ENCODE data around the gene GRN. TPM values are rescaled to one million over a fixed set of nuclear protein-coding genes. Genes with fewer than 3 reads are reported as not detected.
A peak's percentile ranks its signal among the peaks of the same experiment; 100 is the strongest.

GRN gene
- polyA plus RNA-seq, 2 of the 4 experiments (the other 2 are of a cell fraction) = 111 to 197 TPM

GRCh38 chr17:44308865-44309264, 36.2 kb upstream of the GRN start:
- peak in 1 of 2 experiments; percentile 4; a peak in 1 of 6 replicates for ATAC-seq
- Histone ChIP-seq H3K4me1 (peaks cover 15% of the 10 kb centered on the region), H3K4me2 (peak overlapping the region; percentile 96), H3K27ac (no peak overlapping the region), H3K9me3 (no peaks in the 10 kb centered on the region), H3K4me3 (no peak overlapping the region)
- TF ChIP-seq POLR2A (IDR thresholded peaks at IDR 0.05; ENCODE audit: low read length) = no peak
- ChIA-PET POLR2A (interaction anchor here (0.7 to 1.0 kb wide), 3 partner anchors 26 to 87 kb away, joined by 3 to 5 read pairs (median 3); no protein-coding TSS in a partner anchor), CTCF (interaction anchor here (0.6 to 4.5 kb wide), 7 partner anchors 8 to 99 kb away, joined by 3 to 29 read pairs (median 5); partner anchors contain the start of gene SLC25A39)
- FAIRE-seq = no peak
- DNase-seq (ENCODE audit: low read depth in 1 of 2, low spot score in 1 of 2) = no peak
- WGBS (ENCODE audit: missing lambda C conversion rate) = 80% methylated on average over 8 of the region's 15 CpGs

DNA sequence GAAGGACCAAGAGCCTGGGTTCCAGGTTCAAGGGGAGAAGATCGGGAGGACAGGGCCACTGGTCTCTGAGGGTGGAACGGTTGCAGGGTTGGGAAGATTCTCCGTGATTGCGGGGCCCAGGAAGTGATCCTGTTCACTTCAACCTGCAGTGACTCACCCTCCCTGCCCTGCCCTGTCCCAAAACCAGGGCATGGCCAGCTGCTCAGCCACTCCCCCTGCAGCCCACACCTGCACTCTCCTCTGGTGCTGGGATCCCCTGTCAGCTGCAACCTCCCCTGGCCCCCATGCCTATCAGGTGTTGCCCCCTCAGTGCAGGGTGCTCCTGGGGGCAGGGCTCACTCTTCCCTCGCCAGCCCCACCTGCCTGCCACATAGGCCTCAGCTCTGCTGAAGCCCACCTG, 35.6 kb upstream of the GRN start:
- Histone ChIP-seq H3K27ac (no peak overlapping the region), H3K4me1 (peaks cover 15% of the 10 kb centered on the region), H3K4me2 (no peak overlapping the region; the same call in 2 of the 3 replicates), H3K4me3 (no peak overlapping the region), H3K9me3 (no peaks in the 10 kb centered on the region)
- ChIA-PET POLR2A (interaction anchor here (0.9 kb wide), 1 partner anchor 88 kb away, joined by 4 read pairs; no protein-coding TSS in a partner anchor), CTCF (interaction anchor here (0.6 to 4.5 kb wide), 12 partner anchors 9 to 99 kb away, joined by 3 to 31 read pairs (median 4); partner anchors contain the start of gene SLC25A39)
- TF ChIP-seq, protein P1, sequence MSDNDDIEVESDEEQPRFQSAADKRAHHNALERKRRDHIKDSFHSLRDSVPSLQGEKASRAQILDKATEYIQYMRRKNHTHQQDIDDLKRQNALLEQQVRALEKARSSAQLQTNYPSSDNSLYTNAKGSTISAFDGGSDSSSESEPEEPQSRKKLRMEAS (IDR thresholded peaks at IDR 0.05) = no peak
- TF ChIP-seq ZFP36 (IDR thresholded peaks at IDR 0.05; ENCODE audit: borderline replicate concordance, partially characterized antibody) (no peak), FOSL2 (IDR thresholded peaks at IDR 0.05) (no peak), FOSL2 (CRISPR knock-in tag; IDR thresholded peaks at IDR 0.05) (peak; percentile 25; the same call in 1 of the 2 replicates)
- ATAC-seq = peak; percentile 1 to 15; a peak in 1 of 6 replicates
- WGBS (ENCODE audit: missing lambda C conversion rate) = 59% methylated on average over 5 of the region's 5 CpGs
- no peak for FAIRE-seq
- no peak for DNase-seq (ENCODE audit: low read depth in 1 of 2, low spot score in 1 of 2)

- TF ChIP-seq CTCF (IDR thresholded peaks at IDR 0.05) (no peak), ZFP36 (IDR thresholded peaks at IDR 0.05; ENCODE audit: borderline replicate concordance, partially characterized antibody) (no peak), MAFK (IDR thresholded peaks at IDR 0.05; ENCODE audit: partially characterized antibody) (no peak)
- TF ChIP-seq, protein P2, sequence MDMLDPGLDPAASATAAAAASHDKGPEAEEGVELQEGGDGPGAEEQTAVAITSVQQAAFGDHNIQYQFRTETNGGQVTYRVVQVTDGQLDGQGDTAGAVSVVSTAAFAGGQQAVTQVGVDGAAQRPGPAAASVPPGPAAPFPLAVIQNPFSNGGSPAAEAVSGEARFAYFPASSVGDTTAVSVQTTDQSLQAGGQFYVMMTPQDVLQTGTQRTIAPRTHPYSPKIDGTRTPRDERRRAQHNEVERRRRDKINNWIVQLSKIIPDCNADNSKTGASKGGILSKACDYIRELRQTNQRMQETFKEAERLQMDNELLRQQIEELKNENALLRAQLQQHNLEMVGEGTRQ (IDR thresholded peaks at IDR 0.05) = no peak
- DNase-seq (ENCODE audit: low read depth in 1 of 2, low spot score in 1 of 2) = no peak
- H3K9me3 ChIP-seq = no peaks in the 10 kb centered on the region
- H3K4me2 ChIP-seq = no peak overlapping the region
- CTCF ChIA-PET = interaction anchor here (0.6 to 4.5 kb wide), 13 partner anchors 8 to 196 kb away, joined by 3 to 31 read pairs (median 4); partner anchors contain the start of genes SLC25A39 and UBTF
- FAIRE-seq = no peak
- H3K4me3 ChIP-seq = no peak overlapping the region
- peaks cover 18% of the 10 kb centered on the region for H3K4me1 ChIP-seq
- WGBS (ENCODE audit: missing lambda C conversion rate) = 85% methylated on average over 2 of the region's 2 CpGs
- POLR2A ChIA-PET = interaction anchor here (0.9 kb wide), 1 partner anchor 88 kb away, joined by 4 read pairs; no protein-coding TSS in a partner anchor
- H3K27ac ChIP-seq = no peak overlapping the region
- no peak for ATAC-seq
Observed at GRCh38 chr17:44310188-44310587, 34.9 kb upstream of the GRN start.

GRCh38 chr17:44310609-44311376, 34.3 kb upstream of the GRN start:
- no peak overlapping the region for H3K4me2 ChIP-seq
- H3K27ac ChIP-seq = no peak overlapping the region
- H3K4me1 ChIP-seq = peaks cover 18% of the 10 kb centered on the region
- ChIA-PET CTCF (interaction anchor here (1.0 to 4.5 kb wide), 13 partner anchors 8 to 196 kb away, joined by 3 to 31 read pairs (median 5); partner anchors contain the start of genes SLC25A39 and UBTF), POLR2A (no interaction called here)
- FAIRE-seq (no peak), DNase-seq (ENCODE audit: low read depth in 1 of 2, low spot score in 1 of 2) (no peak), ATAC-seq (no peak)
- WGBS (ENCODE audit: missing lambda C conversion rate) = 60% methylated on average over 10 of the region's 10 CpGs
- H3K9me3 ChIP-seq = no peaks in the 10 kb centered on the region
- H3K4me3 ChIP-seq = no peak overlapping the region
- TF ChIP-seq MAFK (IDR thresholded peaks at IDR 0.05; ENCODE audit: partially characterized antibody) (no peak), GATA3 (IDR thresholded peaks at IDR 0.05; ENCODE audit: borderline replicate concordance) (no peak), MYC (IDR thresholded peaks at IDR 0.05; ENCODE audit: borderline replicate concordance, low read length) (no peak), ZFP36 (IDR thresholded peaks at IDR 0.05; ENCODE audit: borderline replicate concordance, partially characterized antibody) (no peak), SMC3 (IDR thresholded peaks at IDR 0.05) (no peak), ZNF302 (CRISPR knock-in tag; IDR thresholded peaks at IDR 0.05) (no peak), JUNB (IDR thresholded peaks at IDR 0.05) (no peak), KDM5A (IDR thresholded peaks at IDR 0.05) (no peak), CBX2 (IDR thresholded peaks at IDR 0.05; ENCODE audit: borderline replicate concordance, low read depth) (no peak), HDAC2 (IDR thresholded peaks at IDR 0.05) (no peak), EHMT2 (IDR thresholded peaks at IDR 0.05; ENCODE audit: low read depth) (no peak), RFX5 (IDR thresholded peaks at IDR 0.05) (no peak)
- TF ChIP-seq, protein P3, sequence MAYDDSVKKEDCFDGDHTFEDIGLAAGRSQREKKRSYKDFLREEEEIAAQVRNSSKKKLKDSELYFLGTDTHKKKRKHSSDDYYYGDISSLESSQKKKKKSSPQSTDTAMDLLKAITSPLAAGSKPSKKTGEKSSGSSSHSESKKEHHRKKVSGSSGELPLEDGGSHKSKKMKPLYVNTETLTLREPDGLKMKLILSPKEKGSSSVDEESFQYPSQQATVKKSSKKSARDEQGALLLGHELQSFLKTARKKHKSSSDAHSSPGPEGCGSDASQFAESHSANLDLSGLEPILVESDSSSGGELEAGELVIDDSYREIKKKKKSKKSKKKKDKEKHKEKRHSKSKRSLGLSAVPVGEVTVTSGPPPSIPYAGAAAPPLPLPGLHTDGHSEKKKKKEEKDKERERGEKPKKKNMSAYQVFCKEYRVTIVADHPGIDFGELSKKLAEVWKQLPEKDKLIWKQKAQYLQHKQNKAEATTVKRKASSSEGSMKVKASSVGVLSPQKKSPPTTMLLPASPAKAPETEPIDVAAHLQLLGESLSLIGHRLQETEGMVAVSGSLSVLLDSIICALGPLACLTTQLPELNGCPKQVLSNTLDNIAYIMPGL (CRISPR knock-in tag; IDR thresholded peaks at IDR 0.05; ENCODE audit: borderline replicate concordance) = no peak
- TF ChIP-seq, protein P4, sequence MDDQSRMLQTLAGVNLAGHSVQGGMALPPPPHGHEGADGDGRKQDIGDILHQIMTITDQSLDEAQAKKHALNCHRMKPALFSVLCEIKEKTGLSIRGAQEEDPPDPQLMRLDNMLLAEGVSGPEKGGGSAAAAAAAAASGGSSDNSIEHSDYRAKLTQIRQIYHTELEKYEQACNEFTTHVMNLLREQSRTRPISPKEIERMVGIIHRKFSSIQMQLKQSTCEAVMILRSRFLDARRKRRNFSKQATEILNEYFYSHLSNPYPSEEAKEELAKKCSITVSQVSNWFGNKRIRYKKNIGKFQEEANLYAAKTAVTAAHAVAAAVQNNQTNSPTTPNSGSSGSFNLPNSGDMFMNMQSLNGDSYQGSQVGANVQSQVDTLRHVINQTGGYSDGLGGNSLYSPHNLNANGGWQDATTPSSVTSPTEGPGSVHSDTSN (IDR thresholded peaks at IDR 0.05) = no peak
- TF ChIP-seq, protein P5, sequence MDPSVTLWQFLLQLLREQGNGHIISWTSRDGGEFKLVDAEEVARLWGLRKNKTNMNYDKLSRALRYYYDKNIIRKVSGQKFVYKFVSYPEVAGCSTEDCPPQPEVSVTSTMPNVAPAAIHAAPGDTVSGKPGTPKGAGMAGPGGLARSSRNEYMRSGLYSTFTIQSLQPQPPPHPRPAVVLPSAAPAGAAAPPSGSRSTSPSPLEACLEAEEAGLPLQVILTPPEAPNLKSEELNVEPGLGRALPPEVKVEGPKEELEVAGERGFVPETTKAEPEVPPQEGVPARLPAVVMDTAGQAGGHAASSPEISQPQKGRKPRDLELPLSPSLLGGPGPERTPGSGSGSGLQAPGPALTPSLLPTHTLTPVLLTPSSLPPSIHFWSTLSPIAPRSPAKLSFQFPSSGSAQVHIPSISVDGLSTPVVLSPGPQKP (IDR thresholded peaks at IDR 0.05; ENCODE audit: low read depth, low read length) = no peak

All from A549 (cell line).